GM23248 (cell line): ENCODE results near the gene STMND1.

Source experiments
- EZH2 ChIP-seq: fragments of 200-600 bp; sonication (generic); IDR thresholded peaks from 2 replicates; pipeline ENCODE4 v1.6.1; 2018; ENCODE audit warnings: antibody characterized with exemption, mild to moderate bottlenecking; ENCODE audit not compliant: insufficient read depth, poor library complexity, severe bottlenecking
- EZH2phosphoT487 ChIP-seq: fragments of 200-600 bp; sonication (generic); IDR thresholded peaks from 2 replicates; pipeline ENCODE4 v1.6.1; 2018; ENCODE audit warnings: antibody characterized with exemption, moderate library complexity, mild to moderate bottlenecking, low read depth; ENCODE audit not compliant: insufficient read depth

DNA sequence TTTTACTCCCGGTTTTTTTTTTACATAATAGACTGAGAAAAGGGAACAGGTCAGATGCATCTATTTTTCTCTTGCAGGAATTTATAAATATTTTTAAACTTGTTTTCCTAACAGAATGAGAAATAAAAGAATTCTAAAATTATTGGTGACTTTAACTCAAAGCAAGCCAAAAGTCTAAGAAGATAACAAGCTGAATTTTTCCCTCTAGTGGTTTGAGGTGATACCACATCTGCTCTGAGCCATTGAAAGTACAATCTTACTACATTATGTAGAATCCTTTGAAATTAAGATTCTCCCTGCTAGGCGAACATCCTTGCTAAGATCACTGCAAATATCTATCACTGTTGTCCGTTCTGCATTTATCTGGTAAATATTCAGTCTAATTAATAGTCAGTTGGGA is 10.7 kb upstream of the STMND1 start:
- TF ChIP-seq EZH2phosphoT487 (no peak), EZH2 (no peak)
